HG02571 (cell line): ENCODE results near the gene CAMKK2.
"Not testable (repeated sequence)": the region's sequence is repeated elsewhere in the genome, so short reads cannot be mapped to it uniquely, and the experiment has no call there.

Experiments
- ATAC-seq: cut with Tn5 transposase; IDR thresholded peaks from one replicate; pipeline ENCODE4 v1.9.1; 2021; ENCODE audit warnings: mild to moderate bottlenecking, moderate library complexity; ENCODE audit not compliant: unreplicated experiment

Gene CAMKK2

GRCh38 chr12:121202407-121203355 lies 93.8 kb downstream of the CAMKK2 start:
- no peak for ATAC-seq

- not testable (repeated sequence) for ATAC-seq
Observed at GRCh38 chr12:121201140-121201539, 95.4 kb downstream of the CAMKK2 start.

GRCh38 chr12:121198949-121199348 lies 97.6 kb downstream of the CAMKK2 start:
- ATAC-seq, result no peak

GRCh38 chr12:121196902-121197301 lies 99.6 kb downstream of the CAMKK2 start:
- ATAC-seq, result no peak

GRCh38 chr12:121191151-121191550 lies 105.4 kb downstream of the CAMKK2 start:
- ATAC-seq, result no peak

GRCh38 chr12:121190523-121191031 lies 105.9 kb downstream of the CAMKK2 start:
- no peak for ATAC-seq

GRCh38 chr12:121189619-121190155 lies 106.8 kb downstream of the CAMKK2 start:
- ATAC-seq, result no peak

GRCh38 chr12:121189131-121189530 lies 107.4 kb downstream of the CAMKK2 start:
- ATAC-seq, result no peak

- no peak for ATAC-seq
Observed at GRCh38 chr12:121188227-121188626, 108.3 kb downstream of the CAMKK2 start.
